SU-DHL-6 (cell line): ENCODE data around the gene FOXB1.

ENCODE experiments used
- EZH2phosphoT487 ChIP-seq: fragments of 200-600 bp; sonication (generic), shearing (Covaris generic); conservative IDR thresholded peaks from 2 replicates; pipeline ENCODE4 v1.6.1; 2018; ENCODE audit warnings: mild to moderate bottlenecking, antibody characterized with exemption, low read length, moderate library complexity, mixed read lengths
- TF ChIP-seq, protein P1 (sequence below): fragments of 200-600 bp; sonication (generic); IDR thresholded peaks from one replicate; pipeline ENCODE4 v1.5.1; 2017; ENCODE audit warnings: antibody characterized with exemption, mild to moderate bottlenecking, low read length, moderate library complexity; ENCODE audit not compliant: insufficient read depth, poor library complexity, severe bottlenecking

DNA sequence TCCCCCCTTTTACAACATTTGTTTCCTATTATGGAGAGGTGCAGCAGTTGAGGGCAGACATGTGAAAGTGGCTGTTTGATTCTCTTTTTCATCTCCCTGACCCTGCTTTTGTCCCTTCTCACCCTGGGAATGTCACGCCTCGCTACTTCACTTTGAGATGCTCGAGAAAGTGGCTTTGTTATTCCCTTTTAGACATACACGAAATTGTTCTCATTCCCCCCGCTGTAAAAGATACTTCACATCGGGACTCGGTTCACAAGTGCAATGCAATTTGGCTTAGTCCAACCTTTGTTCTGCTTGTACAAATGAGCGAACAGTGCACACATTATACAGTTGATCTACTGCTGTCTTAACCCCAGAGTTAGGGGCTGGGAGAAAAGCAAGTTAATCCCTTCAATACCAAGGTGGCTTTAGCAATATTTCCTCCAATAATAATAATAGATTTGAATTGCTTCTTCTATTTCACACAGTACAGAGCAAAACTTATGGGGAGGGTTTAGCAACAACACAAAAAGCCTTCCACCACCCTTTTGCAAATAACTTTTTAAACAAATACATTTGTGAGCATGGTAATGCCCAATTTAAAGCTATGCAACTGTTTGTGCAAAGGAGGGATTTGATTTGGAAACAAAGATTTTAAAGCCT lies 5.7 kb upstream of the FOXB1 start:
- TF ChIP-seq EZH2phosphoT487: no peak
- TF ChIP-seq, protein P1, sequence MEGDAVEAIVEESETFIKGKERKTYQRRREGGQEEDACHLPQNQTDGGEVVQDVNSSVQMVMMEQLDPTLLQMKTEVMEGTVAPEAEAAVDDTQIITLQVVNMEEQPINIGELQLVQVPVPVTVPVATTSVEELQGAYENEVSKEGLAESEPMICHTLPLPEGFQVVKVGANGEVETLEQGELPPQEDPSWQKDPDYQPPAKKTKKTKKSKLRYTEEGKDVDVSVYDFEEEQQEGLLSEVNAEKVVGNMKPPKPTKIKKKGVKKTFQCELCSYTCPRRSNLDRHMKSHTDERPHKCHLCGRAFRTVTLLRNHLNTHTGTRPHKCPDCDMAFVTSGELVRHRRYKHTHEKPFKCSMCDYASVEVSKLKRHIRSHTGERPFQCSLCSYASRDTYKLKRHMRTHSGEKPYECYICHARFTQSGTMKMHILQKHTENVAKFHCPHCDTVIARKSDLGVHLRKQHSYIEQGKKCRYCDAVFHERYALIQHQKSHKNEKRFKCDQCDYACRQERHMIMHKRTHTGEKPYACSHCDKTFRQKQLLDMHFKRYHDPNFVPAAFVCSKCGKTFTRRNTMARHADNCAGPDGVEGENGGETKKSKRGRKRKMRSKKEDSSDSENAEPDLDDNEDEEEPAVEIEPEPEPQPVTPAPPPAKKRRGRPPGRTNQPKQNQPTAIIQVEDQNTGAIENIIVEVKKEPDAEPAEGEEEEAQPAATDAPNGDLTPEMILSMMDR: no peak
